GM21381 (cell line): ENCODE measurements around the gene SYT1.
"Not testable (repeated sequence)": the region's sequence is repeated elsewhere in the genome, so short reads cannot be mapped to it uniquely, and the experiment has no call there.

Experiments
- ATAC-seq: cut with Tn5 transposase; IDR thresholded peaks from one replicate; pipeline ENCODE4 v1.9.1; 2021; ENCODE audit warnings: mild to moderate bottlenecking, moderate library complexity; ENCODE audit not compliant: unreplicated experiment

SYT1 gene

DNA sequence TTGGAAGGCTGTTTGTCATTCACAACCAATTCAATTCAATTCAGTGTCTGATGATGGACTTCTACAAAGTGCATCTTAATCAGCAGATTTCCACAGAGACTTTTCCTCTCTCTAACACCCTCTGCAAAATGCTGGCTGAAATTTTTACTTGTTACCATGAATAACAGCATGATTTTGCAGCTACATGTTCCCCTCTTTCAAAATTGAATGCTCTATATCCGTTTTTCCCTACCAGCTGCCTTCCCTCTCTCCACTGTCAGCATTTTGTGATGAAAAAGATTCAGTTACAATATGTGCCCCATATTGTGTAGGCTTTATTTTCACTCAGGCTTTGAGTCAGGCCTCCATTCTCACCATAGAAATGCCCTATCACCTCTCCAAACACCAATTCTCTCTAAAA is 334.6 kb downstream of the SYT1 start:
- no peak for ATAC-seq

DNA sequence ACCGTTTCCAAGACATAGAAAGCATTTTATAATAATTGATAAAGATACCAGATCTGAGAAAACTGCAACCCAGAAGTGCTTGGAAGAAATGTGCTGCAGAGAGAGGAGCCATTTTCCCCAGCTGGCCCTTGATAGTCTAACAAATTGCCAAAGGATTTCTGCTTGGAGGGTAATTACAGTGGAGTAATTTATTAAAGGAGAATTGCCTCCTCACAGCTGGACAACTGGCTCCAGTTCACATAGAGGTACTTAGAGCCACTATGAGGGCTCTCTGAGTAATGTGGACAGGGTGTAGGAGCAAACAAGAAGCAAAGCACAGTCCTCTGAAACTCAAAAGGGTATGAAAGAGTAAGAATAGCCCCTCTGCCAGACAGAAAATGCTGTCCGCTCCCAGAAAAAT is 335.6 kb downstream of the SYT1 start:
- no peak for ATAC-seq

DNA sequence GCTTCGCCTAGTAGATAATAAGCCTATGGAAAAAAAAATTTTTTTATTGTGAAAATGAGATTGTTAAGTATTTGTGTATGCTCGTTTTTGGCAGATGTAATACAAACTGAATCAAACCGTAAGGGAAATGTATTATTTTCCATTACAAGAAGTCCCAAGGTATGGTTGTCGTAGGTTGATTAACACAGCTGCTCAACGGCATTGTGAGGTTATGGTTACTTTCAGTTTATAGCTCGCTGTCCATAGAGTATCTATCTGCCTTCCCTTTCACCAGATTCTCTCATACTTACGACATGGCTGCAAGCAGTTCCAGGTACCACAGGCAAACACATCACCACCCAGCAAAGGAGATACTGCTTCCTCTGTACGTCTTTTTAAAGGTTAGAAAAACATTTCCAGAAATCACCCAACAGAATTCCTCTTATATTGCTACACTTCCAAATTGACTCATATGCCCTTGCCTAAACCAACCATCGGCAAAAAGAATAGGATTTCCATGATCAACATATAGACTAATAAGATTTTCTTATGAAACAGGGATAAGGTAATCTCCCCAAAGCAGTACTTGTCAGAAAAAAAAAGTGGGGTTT is 338.6 kb downstream of the SYT1 start:
- ATAC-seq, result no peak

DNA sequence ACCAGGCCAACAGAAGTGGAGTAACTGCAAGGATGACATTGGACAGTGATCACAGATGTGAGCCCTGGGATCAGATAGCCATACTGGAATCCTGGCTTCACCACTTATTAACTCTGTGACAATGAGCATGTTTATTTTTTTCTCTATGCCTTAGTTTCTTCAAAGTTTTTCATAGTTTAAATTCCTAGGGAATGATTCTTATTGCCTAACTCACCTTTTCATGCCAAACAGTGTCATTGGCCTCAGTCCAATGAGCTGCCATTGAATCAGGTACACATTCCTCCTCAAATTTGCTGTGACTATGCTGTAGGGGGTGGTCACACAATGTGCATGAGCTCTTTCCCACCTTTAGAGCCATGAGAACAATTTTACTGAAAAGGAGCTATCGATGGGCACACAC is 342.3 kb downstream of the SYT1 start:
- no peak for ATAC-seq

DNA sequence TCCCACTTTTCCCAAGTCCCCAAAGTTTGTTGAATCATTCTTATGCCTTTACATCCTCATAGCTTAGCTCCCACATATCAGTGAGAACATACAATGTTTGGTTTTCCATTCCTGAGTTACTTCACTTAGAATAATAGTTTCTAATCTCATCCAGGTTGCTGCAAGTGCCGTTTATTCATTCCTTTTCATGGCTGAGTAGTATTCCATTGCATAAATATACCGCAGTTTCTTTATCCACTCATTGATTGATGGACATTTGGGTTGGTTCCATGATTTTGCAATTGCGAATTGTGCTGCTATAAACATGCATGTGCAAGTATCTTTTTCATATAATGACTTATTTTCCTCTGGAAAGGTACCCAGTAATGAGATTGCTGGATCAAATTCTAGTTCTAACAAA is 345.8 kb downstream of the SYT1 start:
- ATAC-seq, result not testable (repeated sequence)

DNA sequence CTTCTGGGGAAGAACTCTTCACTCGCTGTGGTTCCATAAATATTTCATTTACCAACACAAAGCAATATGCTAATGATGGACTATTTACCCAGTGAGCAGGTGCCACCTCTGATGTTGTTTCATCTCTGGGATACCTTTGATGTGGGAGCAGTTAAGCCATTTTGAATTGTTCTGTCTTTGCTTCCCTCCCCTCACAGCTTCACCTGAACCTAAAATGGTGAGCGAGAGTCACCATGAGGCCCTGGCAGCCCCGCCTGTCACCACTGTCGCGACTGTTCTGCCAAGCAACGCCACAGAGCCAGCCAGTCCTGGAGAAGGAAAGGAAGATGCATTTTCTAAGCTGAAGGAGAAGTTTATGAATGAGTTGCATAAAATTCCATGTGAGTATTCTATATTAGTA is 352.7 kb downstream of the SYT1 start:
- no peak for ATAC-seq

DNA sequence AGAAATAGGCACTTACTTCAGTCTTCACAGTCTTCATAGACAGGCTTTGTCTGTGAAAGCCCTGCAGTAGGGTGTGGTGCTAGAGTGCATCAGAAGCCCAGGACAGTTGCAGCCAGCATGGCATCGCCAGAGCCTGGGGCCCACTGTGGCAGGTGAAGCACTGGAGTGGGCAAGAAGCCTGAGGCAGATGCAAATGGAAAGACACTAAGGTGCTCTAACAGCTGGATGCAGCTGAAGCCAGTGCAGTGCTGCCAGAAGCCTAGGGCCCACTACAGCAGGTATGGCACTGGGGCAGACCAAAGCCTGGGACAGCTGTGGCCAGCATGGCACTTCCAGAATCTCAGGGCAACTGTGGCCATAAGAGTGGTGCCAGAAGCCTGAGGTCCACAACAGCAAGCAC is 358.6 kb downstream of the SYT1 start:
- no peak for ATAC-seq

DNA sequence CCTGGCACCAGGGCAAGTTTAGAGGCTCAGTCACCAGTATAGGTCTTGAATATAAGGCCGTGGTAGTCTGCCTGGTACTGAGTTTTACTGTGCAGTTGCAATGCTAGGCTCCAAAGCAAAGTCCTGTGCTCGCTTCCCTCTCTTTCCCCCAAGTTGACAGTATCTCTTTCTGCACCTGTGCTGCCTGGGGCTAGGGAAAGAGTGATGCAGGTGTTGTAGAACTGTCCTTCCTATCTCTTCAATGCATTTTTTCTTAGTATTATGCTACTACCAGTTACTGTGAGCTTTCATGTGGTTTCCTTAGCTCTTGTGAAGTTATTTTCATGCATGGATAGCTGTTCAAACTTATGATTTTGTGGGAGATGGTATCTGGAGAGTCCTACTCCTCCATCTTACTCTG is 359.2 kb downstream of the SYT1 start:
- ATAC-seq, result no peak

DNA sequence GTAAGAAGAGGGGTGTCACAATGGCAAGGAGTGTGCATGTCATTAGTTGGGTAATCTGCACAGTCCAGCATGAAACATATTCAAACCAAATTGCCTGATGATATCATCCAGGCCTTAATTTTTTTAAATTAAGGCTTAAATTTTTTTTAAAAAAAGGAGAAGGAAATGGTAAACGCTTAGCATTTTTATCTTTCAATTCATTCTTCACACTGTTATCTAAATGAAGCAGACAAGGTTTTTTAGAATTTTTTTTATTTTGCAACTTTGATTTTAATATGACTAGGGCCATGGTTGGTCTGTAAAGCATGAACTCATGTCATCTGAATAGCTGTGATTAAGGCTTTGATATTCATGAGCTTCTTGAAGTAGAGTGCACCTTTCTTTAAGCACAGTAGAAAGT is 362.5 kb downstream of the SYT1 start:
- ATAC-seq, result no peak

DNA sequence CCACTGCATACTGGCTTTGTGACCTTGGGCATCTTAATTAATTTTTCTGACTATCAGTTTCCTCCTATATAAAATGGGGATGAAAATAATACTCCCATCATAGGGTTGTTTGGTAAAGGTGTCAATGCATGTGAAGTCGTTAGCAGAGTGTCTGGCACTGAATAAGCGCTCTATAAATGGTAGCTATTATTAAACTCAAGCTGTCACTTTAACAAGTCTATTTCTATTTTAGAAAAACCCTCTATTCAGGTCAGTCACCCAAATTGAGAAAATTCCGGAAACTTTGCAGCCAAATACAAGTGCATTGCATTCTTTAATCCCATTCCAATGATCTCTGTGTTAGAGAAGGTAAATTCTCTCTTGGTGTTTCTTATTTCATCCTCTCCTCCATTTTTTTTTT is 363.1 kb downstream of the SYT1 start:
- no peak for ATAC-seq

DNA sequence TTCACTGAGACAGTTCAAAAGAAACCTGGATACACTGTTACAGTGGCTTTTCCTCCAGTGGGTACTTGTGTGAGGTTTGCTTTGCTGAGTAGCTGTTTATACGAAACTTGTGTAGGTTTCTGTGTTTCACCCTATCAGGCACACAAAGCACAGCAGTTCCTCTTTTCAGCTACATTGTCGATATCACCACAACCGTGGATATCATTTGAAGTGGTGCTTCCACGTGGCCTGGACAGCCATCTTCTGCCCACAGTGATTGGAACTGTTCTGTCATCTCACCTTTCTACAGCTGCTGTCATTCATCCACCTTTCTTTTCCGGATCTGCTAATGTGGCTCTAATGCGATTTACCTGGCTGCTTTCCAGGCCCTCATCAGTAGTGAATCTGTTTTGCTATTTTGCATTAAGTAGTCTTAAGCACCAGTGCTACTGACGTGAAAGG is 368.8 kb downstream of the SYT1 start:
- ATAC-seq, result no peak

DNA sequence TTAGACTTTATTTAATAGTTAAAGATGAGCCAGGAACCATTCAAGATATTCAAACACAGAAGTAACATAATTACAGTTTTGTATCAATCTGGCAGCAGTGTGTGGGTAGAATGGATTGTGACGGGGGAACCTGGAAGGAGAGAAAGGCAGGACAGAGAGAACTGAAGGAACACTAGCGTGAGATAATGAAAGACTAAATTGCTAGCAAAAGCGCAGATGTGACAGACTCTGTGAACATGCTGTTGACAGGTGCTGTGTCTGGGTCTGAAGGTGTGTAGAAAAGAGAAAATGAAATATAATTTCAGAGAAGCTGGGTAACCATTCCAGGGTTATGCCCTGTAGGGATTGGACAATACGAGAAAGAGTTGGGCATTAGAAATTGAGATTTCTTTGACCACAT is 372.3 kb downstream of the SYT1 start:
- no peak for ATAC-seq

DNA sequence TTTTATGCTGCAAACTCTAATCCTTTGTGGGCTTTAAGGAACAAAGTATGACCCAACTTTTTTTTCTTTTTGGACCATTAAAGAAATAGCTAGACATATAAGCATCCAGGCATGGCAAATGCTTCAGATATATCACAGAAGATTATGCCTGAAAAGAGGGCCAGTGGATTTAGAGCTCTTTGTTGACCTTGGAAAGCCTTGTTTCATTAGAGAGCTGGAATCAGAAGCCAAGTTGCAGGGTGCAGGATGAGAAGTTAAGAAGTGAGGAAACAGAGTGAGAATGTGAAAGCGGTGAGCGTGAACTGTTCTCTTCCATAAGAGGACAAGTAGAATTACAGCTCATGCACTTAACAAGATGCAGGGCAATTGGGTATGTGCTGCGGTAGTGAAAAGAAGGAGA is 373.7 kb downstream of the SYT1 start:
- no peak for ATAC-seq

DNA sequence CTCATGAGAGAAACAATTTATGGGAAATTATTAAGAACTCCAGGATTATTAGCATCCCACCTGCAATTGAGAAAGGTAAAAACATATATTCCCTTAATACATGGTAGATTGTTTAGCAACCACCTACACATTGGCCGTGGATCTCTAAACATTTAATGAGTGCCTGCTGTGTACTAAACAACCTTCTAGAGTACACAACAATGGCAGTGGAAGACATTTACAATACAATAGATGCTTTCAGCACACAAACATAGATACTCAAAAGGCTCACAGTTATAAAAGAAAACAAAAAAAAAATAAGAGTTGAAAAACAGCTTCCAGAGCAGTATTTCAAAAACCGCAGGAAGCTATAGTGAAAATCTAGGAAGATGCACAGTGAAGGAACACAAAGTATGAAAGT is 382.9 kb downstream of the SYT1 start:
- no peak for ATAC-seq

DNA sequence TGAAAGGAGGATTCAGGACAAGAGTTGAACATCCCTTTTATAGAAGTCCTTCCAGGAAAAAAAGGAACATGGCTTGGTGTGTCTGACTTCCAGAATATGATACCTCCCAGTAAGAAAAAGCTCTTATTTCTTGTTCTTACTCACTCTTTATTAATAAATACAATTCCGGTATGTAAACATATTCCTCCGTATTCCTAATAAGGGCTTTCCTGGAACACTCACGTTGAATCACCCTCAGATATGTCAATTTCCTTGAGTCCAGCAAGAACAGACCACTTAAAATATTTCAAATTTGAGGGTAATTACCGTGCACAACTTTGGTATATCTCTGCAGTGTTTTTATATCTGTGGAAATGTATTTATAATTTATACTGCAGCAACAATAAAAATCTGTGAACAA is 385.6 kb downstream of the SYT1 start:
- no peak for ATAC-seq

DNA sequence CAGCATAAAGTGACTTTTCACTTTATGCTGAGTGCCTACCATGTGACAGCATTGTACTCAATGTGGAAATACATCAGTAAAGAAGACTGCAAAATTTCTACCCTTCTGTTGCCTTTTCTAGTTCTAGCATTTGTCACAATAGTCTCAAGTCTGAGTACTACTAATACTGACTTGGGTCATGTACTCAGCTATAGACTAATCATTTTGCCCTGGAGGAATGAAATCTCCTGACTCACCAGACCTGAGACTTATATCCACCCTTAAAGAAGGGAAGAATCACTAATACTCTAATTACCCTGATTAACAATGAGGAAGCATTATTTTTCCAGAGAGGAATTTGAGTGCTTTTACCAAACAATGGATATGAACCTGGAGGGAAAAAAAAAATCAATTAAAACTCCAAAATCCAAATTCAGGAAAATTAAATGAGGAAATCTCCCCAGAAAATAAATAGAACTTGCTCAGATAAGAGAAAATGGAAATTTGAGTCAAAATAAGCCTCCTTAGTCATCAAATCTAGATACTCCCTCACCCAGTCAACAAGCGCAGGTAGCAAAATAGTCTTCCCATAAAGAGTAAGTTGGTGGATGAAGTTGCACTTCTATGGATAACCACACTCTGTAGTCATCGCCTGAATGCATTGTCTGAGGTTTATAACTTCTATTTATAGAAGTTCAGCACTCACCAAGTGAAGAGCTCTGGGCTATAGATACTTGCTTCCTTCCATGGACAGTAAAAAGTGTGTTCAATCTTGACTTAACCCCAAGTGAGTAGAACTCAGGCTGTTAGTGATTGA is 386.6 kb downstream of the SYT1 start:
- ATAC-seq, result no peak

DNA sequence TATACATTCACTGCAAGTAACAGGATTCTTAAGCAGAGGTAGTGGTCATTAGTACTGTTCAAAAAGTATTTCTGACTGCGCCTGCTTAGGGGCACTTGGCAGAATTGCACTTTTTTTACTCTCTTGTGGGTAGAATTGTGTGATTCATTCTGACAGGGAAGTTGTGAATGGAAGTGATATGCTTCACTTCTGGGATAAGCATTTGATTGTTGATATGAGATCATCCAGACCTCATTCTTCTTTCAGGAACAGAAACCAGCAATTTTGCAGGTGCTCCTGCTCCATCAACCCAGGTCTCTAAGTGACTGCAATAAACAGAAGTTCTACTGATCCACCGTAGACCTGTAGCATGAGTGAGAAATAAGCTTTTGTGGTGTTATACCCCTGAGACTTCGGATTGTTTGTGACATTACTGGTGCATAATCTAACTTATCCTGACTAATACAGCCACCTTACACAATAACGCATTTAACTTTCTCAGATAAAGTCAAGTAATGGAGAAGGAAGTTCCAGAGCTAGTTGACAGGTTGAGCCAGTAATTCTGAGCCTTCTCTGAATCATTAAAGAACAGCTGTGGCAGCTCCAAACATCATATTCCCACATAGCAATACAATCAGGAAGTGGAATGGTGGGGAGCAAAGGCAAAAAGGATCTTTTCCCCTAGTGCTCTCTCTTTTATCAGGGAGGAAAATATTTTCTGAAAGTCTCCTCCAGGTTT is 387.9 kb downstream of the SYT1 start:
- ATAC-seq, result no peak

DNA sequence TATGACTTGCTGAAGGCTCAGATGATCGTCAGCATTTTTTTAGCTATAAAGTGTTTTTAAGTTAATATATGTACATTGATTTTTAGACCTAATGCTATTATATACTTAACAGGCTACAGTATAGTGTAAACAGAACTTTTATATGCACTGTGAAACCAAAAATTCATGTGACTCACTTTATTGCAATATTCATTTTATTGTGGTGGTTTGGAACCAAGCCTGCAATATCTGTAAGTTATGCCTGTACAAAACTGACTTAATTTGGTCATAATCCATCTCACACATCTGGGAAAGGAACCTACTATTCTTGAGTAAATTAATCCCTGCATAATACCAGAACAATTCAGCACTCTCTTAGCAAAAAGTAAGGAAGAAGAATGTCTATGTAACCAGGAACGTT is 390.7 kb downstream of the SYT1 start:
- no peak for ATAC-seq

DNA sequence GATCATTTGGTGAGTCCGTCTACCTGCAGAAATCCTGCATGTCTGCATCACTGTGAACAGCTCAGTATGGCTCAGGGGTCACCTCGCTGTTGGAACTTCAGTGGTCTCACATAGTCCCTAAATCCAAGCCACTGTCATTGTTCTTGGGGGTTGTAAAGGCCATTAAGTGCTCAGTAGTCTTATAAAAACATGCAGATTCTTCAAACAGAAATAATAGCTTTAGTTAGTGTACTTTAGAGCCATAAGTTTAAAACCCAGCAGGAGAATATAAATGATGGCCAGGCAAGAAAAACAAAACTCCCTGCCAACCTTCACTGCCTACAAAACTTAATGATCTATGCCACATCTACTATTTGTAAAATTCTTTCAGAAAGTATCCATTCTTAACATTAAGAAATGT is 396.3 kb downstream of the SYT1 start:
- ATAC-seq, result no peak

DNA sequence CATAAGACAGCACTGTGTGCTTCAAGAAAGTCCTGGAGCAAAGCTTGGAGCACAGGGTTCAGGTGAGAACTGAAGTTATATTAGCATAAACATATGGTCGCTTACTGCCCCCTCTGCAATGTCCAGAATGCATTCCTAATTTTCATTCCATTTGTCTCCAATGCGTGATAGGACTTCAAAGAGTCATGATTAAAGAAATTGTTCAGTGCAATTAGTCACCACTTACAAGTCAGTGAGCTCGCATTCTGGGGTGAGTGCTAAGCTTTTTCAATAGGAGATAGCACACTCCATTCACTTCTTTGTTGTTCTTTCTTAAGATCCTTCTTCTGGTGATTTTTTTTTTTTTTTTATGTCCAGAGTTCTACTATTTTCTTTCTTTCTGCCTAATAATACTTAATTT is 398.4 kb downstream of the SYT1 start:
- no peak for ATAC-seq

DNA sequence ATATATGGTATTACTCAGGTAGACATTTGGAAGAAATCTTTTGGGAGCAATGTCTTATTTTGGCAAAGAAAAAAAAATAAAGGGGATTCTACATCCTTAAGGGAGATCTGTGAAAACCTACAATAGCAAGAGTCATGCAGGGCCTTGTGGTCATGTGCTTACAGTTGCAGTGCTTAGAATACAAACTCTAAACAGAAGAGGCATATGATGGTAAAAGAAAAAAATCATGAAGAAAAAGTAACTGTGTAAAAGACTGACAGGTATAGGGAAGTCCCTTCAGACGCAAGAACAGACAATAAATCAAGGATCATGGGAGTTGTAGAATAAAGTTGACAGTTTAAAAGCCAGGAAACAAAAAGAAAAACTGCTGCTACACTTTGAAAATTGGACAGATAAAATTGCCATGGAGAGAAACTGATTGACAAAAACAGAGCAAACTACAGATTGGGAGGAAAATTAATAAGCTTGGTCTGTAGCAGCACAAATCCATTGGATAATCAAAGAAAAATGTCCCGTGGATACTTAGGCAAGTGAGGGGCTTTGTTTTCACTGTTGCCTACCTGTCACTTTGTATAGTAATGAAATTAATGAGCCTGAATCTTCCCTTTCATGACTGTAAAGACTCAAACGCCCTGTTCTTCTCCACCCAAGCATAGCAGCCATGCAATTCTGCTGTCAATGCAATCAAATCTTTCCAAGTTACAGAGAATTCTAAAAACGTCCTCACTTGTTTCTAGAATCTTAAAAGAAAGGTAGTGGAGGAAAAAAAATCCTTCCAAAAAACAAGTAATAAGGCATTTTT is 402.0 kb downstream of the SYT1 start:
- no peak for ATAC-seq
